ENCODE results near the gene CDH23. TPM values are rescaled to one million over a fixed set of nuclear protein-coding genes. Genes with fewer than 3 reads are reported as not detected.

Gene CDH23
- polyA plus RNA-seq, 1 experiment, result 0.01 TPM

DNA sequence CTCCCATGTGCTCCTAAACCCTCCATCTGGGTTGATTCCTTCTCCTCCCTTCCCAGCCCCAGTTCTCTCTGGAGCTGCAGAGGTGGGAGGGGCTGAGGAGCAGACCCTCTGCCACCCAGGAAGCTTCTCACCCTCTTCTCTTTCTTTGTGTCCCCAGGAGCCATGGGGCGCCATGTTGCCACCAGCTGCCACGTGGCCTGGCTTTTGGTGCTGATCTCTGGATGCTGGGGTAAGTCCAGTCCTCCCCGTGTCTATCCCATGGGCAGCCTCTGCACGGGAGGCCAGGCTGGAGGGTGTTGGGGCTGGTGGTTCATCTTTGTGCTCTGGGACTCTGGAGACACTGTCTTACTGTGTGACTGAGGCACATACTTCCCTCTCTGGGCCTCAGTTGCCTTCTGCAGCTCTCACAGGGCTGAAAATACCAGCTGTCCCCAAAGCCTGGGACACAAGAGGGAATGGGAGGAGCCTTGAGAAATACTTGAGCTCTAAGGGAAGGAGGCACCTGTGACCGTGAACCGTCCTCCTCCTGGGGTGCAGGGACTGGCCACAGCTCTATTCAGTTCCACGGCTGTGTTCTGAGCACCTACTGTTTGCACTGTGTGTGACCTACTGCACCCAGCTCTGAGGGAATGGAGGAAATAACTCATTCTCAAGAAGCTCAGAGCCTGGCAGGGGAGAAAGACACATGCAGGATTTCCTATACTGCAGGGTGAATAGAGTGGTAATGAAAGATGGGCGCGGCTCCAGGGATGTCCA, 43.1 kb downstream of the CDH23 start:
- Histone ChIP-seq H3K4me3 (ENCODE audit: low read depth, low read length) (no peak overlapping the region), H3K27me3 (ENCODE audit: control insufficient read depth, insufficient read depth, low read length) (peaks cover 26% of the 10 kb centered on the region), H3K27ac (ENCODE audit: low read depth, low read length) (no peak overlapping the region), H3K9me3 (ENCODE audit: control insufficient read depth, insufficient read depth, low read length) (no peaks in the 10 kb centered on the region; the same call in 1 of the 2 replicates)
- TF ChIP-seq, protein P1, sequence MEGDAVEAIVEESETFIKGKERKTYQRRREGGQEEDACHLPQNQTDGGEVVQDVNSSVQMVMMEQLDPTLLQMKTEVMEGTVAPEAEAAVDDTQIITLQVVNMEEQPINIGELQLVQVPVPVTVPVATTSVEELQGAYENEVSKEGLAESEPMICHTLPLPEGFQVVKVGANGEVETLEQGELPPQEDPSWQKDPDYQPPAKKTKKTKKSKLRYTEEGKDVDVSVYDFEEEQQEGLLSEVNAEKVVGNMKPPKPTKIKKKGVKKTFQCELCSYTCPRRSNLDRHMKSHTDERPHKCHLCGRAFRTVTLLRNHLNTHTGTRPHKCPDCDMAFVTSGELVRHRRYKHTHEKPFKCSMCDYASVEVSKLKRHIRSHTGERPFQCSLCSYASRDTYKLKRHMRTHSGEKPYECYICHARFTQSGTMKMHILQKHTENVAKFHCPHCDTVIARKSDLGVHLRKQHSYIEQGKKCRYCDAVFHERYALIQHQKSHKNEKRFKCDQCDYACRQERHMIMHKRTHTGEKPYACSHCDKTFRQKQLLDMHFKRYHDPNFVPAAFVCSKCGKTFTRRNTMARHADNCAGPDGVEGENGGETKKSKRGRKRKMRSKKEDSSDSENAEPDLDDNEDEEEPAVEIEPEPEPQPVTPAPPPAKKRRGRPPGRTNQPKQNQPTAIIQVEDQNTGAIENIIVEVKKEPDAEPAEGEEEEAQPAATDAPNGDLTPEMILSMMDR (IDR thresholded peaks at IDR 0.05; ENCODE audit: low read depth, low read length), result no peak
- no peak for DNase-seq (ENCODE audit: low read depth, low spot score)
- ChIA-PET POLR2A (no interaction called here), CTCF (no interaction called here)

DNA sequence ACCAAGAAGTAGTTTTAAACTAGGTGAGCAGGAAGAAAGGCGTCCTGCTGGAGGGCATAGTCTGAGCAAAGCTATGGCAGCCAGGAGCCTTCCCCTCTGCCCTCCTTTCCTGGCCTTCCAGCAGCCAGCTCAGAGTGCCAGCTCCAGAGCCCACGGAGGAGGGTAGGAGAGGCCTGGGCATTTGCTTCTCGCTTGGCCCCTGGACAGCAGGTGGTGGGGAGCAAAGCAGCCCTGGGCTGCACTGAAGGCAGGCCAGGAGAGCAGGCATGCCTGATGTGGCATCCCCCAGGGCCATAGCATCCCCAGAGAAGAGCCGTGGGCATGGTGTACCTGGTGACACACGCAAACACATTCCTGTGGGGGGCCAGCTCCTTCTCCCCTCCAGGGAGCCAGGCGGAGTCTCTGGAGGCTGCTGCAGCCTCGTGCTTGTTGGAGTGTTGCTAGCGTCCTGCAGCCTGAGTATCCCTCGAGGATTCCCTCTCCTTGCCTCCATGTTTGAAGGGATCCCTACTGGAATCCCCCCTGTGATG, 43.9 kb downstream of the CDH23 start:
- DNase-seq (ENCODE audit: low read depth, low spot score), result no peak
- CTCF ChIA-PET, result no interaction called here
- TF ChIP-seq, protein P1 (IDR thresholded peaks at IDR 0.05; ENCODE audit: low read depth, low read length), result no peak
- Histone ChIP-seq H3K9me3 (ENCODE audit: control insufficient read depth, insufficient read depth, low read length) (no peaks in the 10 kb centered on the region; the same call in 1 of the 2 replicates), H3K27me3 (ENCODE audit: control insufficient read depth, insufficient read depth, low read length) (peaks cover 23% of the 10 kb centered on the region), H3K4me3 (ENCODE audit: low read depth, low read length) (no peak overlapping the region), H3K27ac (ENCODE audit: low read depth, low read length) (no peak overlapping the region)
- POLR2A ChIA-PET, result no interaction called here

DNA sequence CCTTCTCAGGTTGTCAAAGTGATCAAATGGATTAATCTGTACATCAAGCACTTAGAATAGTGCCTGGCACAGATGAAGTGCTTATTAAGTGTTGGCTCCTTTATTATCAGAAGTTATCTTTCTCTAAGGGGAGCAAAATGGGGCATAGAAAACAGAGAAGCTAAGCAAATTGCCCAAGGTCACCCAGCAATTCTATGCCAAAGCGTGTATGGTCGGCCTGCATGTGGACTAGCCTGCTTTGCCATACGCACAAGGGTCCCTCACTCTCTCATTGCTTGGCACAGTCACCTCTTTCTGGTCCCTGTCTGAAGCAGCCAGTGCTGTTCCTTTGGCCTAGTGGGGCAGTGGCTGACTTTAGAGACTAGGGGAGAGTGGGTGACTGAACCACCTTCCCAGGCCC, 45.3 kb downstream of the CDH23 start:
- POLR2A ChIA-PET, result no interaction called here
- Histone ChIP-seq H3K27ac (ENCODE audit: low read depth, low read length) (no peak overlapping the region), H3K4me3 (ENCODE audit: low read depth, low read length) (no peak overlapping the region), H3K27me3 (ENCODE audit: control insufficient read depth, insufficient read depth, low read length) (peaks cover 24% of the 10 kb centered on the region), H3K9me3 (ENCODE audit: control insufficient read depth, insufficient read depth, low read length) (no peaks in the 10 kb centered on the region; the same call in 1 of the 2 replicates)
- no peak for DNase-seq (ENCODE audit: low read depth, low spot score)
- CTCF ChIA-PET, result no interaction called here
- TF ChIP-seq, protein P1 (IDR thresholded peaks at IDR 0.05; ENCODE audit: low read depth, low read length), result no peak

DNA sequence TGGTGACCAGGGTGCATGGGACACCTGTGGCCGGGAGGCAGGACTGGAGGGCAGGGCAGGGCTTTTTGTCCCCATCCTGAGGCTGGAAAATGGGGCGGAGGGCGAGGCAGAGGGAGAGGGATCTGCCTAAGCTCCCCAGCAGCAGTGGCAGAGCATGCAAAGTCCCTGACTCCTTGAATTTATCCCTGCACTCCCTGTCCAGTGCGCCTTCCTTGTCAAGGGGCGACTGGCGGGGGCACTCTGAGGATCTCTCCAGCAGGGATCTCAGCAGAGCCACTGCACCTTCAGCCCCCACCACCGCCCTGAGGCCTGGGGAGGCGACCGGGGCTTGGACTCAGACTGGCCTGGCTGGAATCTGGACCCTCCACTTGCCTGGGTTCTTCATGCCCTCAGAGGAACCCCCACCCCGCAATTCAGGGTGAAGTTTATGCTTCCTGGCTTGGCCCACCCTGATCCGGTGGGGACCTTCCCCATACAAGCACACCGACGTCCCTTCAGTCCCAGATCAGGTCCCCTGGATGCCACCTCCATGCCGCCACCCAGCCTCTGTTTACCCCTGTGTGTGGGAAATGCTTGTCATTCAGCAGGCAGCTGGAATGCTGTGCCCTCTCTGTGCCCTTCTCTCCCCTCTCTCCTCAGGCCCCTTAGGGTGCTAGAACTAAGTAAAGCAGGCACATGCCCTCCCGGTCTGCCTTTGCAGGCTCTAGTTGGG, 46.3 kb downstream of the CDH23 start:
- DNase-seq (ENCODE audit: low read depth, low spot score), result no peak
- CTCF ChIA-PET, result no interaction called here
- TF ChIP-seq, protein P1 (IDR thresholded peaks at IDR 0.05; ENCODE audit: low read depth, low read length), result no peak
- POLR2A ChIA-PET, result no interaction called here
- no peak overlapping the region for H3K4me3 ChIP-seq (ENCODE audit: low read depth, low read length)
- no peaks in the 10 kb centered on the region; the same call in 1 of the 2 replicates for H3K9me3 ChIP-seq (ENCODE audit: control insufficient read depth, insufficient read depth, low read length)
- no peak overlapping the region for H3K27ac ChIP-seq (ENCODE audit: low read depth, low read length)
- H3K27me3 ChIP-seq (ENCODE audit: control insufficient read depth, insufficient read depth, low read length), result peaks cover 20% of the 10 kb centered on the region

DNA sequence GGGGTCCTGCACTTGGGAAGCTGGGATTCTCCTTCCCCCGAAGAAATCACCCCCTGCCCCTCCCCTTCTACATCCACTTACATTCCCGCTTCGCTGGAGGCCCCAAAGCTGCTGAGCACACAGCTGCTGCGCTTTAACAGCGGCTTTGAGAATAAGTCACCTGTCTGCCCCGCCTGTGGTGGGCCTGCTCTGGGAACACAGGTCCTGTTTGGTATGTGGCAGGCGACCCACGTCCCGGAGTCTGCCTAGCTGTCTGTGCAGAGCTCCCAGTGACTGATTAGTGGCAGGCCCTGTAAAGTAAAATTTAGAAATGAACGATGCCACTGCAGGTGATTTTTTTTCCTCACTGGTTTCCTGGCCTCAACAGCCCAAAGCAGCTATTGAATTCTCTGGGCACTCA, 47.0 kb downstream of the CDH23 start:
- Histone ChIP-seq H3K4me3 (ENCODE audit: low read depth, low read length) (no peak overlapping the region), H3K9me3 (ENCODE audit: control insufficient read depth, insufficient read depth, low read length) (no peaks in the 10 kb centered on the region; the same call in 1 of the 2 replicates), H3K27me3 (ENCODE audit: control insufficient read depth, insufficient read depth, low read length) (peaks cover 20% of the 10 kb centered on the region), H3K27ac (ENCODE audit: low read depth, low read length) (no peak overlapping the region)
- TF ChIP-seq, protein P1 (IDR thresholded peaks at IDR 0.05; ENCODE audit: low read depth, low read length), result no peak
- POLR2A ChIA-PET, result no interaction called here
- no peak for DNase-seq (ENCODE audit: low read depth, low spot score)
- CTCF ChIA-PET, result no interaction called here
